ENCODE data around the gene TEAD2. TPM values are rescaled to one million over a fixed set of nuclear protein-coding genes. Genes with fewer than 3 reads are reported as not detected.

The TEAD2 gene
- total RNA-seq, 1 donor = 41.3 TPM

- Histone ChIP-seq H3K4me2 (ENCODE audit: insufficient read depth, low read length) (peak within 1 kb of the TSS; percentile 95), H3K27me3 (ENCODE audit: insufficient read depth, low read length) (no peaks in the 10 kb centered on the region), H3K4me3 (ENCODE audit: insufficient read depth, low read length) (peak within 1 kb of the TSS; percentile 82), H3K27ac (ENCODE audit: low read depth, low read length) (peak within 1 kb of the TSS; percentile 62), H3K9me3 (ENCODE audit: low read depth, low read length) (no peaks in the 10 kb centered on the region), H3K36me3 (ENCODE audit: insufficient read depth, low read length) (no peaks in the 10 kb centered on the region), H4K20me1 (ENCODE audit: insufficient read depth, low read length) (no peaks in the 10 kb centered on the region), H2AFZ (ENCODE audit: low read length) (peak within 1 kb of the TSS; percentile 94), H3K79me2 (ENCODE audit: insufficient read depth, low read length) (peaks cover 6% of the 10 kb centered on the region), H3K4me1 (ENCODE audit: insufficient read depth, low read length) (peaks cover 12% of the 10 kb centered on the region)
- TF ChIP-seq CTCF (IDR thresholded peaks at IDR 0.05; ENCODE audit: extremely low read depth, low read depth, low read length) = peak; percentile 16
- DNase-seq (ENCODE audit: insufficient read length, low spot score, missing footprints) = peak; percentile 98
Observed at GRCh38 chr19:49363268-49364082, 1.3 kb upstream of the TEAD2 start, which contains the start of gene DKKL1. Gene DKKL1, plus strand, starts transcription at chr19:49363877. Its CDS starts 122 bp downstream, at chr19:49363999.

GRCh38 chr19:49362929-49363267 is 682 bp upstream of the TEAD2 start:
- peaks cover 12% of the 10 kb centered on the region for H3K4me1 ChIP-seq (ENCODE audit: insufficient read depth, low read length)
- peaks cover 6% of the 10 kb centered on the region for H3K79me2 ChIP-seq (ENCODE audit: insufficient read depth, low read length)
- peak overlapping the region; percentile 62 for H3K27ac ChIP-seq (ENCODE audit: low read depth, low read length)
- H3K36me3 ChIP-seq (ENCODE audit: insufficient read depth, low read length) = peaks cover 4% of the 10 kb centered on the region
- H3K27me3 ChIP-seq (ENCODE audit: insufficient read depth, low read length) = no peaks in the 10 kb centered on the region
- H3K4me2 ChIP-seq (ENCODE audit: insufficient read depth, low read length) = peak overlapping the region; percentile 95
- TF ChIP-seq CTCF (IDR thresholded peaks at IDR 0.05; ENCODE audit: extremely low read depth, low read depth, low read length) = no peak
- peak overlapping the region; percentile 94 for H2AFZ ChIP-seq (ENCODE audit: low read length)
- no peaks in the 10 kb centered on the region for H4K20me1 ChIP-seq (ENCODE audit: insufficient read depth, low read length)
- H3K4me3 ChIP-seq (ENCODE audit: insufficient read depth, low read length) = peak overlapping the region; percentile 82
- DNase-seq (ENCODE audit: insufficient read length, low spot score, missing footprints) = peak; percentile 84
- no peaks in the 10 kb centered on the region for H3K9me3 ChIP-seq (ENCODE audit: low read depth, low read length)

- Histone ChIP-seq H3K9me3 (ENCODE audit: low read depth, low read length) (no peaks in the 10 kb centered on the region), H3K36me3 (ENCODE audit: insufficient read depth, low read length) (peaks cover 11% of the 10 kb centered on the region), H3K4me1 (ENCODE audit: insufficient read depth, low read length) (peaks cover 12% of the 10 kb centered on the region), H4K20me1 (ENCODE audit: insufficient read depth, low read length) (no peaks in the 10 kb centered on the region), H3K79me2 (ENCODE audit: insufficient read depth, low read length) (peaks cover 6% of the 10 kb centered on the region), H3K4me2 (ENCODE audit: insufficient read depth, low read length) (peak overlapping the region; percentile 95), H2AFZ (ENCODE audit: low read length) (peak overlapping the region; percentile 89), H3K27me3 (ENCODE audit: insufficient read depth, low read length) (no peaks in the 10 kb centered on the region), H3K4me3 (ENCODE audit: insufficient read depth, low read length) (peak overlapping the region; percentile 82), H3K27ac (ENCODE audit: low read depth, low read length) (peak overlapping the region; percentile 58)
- peak; percentile 94 for DNase-seq (ENCODE audit: insufficient read length, low spot score, missing footprints)
- TF ChIP-seq CTCF (IDR thresholded peaks at IDR 0.05; ENCODE audit: extremely low read depth, low read depth, low read length) = no peak
Observed at GRCh38 chr19:49361438-49362047, 673 bp downstream of the TEAD2 start.

Measured in osteoblast (primary cell).